COLO829 (cell line): Measurements from ENCODE around the gene RIOK3.

Experiments
- DNase-seq: peaks from one replicate; pipeline ENCODE4 v3.0.0; 2012; ENCODE audit warnings: low spot score

The RIOK3 gene

GRCh38 chr18:23529604-23530003, 76.5 kb downstream of the RIOK3 start:
- DNase-seq: peak; percentile 12

- DNase-seq: no peak
Measured at GRCh38 chr18:23530195-23530594, 77.1 kb downstream of the RIOK3 start.

- DNase-seq: no peak
Measured at GRCh38 chr18:23531912-23532311, 78.8 kb downstream of the RIOK3 start.
